HG03039 (cell line): ENCODE measurements around the gene GABRA6.

Source experiments
- ATAC-seq: cut with Tn5 transposase; IDR thresholded peaks from one replicate; pipeline ENCODE4 v1.9.1; 2021; ENCODE audit warnings: mild to moderate bottlenecking, moderate library complexity; ENCODE audit not compliant: unreplicated experiment

The GABRA6 gene

GRCh38 chr5:161751265-161751664 is 65.7 kb downstream of the GABRA6 start:
- ATAC-seq: no peak
